ENCODE results near the gene CTBP2.

- no peak for TF ChIP-seq CTCF (IDR thresholded peaks at IDR 0.05; ENCODE audit: low read depth, low read length, poor library complexity, severe bottlenecking)
- no peak for TF ChIP-seq EZH2phosphoT487 (IDR thresholded peaks at IDR 0.05; ENCODE audit: borderline replicate concordance, low read length)
Observed at GRCh38 chr10:125061557-125062226, 98.7 kb downstream of the CTBP2 start.
